Measurements from ENCODE around the gene OPRM1. TPM values are rescaled to one million over a fixed set of nuclear protein-coding genes. Genes with fewer than 3 reads are reported as not detected.

OPRM1 gene
- total and polyA plus RNA-seq, 9 donors, result not detected

DNA sequence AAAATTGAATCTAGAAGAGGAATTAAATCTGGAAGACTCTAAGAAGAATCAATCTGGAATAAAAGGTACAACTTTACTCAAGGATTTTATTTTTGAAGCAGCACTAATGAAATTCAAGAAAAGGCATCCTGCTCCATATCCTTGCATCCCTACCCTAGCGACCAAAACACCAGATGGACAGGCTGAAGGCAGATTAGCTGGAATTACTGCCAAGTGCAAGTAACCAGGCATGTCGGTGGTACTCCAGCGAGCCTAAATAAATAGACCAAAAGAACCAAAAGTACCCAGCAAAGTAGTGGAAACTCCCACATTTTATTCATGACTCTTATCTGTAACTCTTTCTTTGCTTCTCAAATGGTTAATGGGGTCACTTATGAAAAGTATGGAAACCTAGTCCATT, 21.0 kb downstream of the OPRM1 start:
- Histone ChIP-seq H3K27me3 (no peaks in the 10 kb centered on the region), H3K4me1 (ENCODE audit: insufficient read depth) (no peaks in the 10 kb centered on the region), H3K36me3 (no peaks in the 10 kb centered on the region), H3K4me3 (no peak overlapping the region), H3K9me3 (no peaks in the 10 kb centered on the region), H3K27ac (no peak overlapping the region)
- no peak for DNase-seq
- 62 to 77% (median 72%) methylated on average over 3 of the region's 3 CpGs for WGBS, 3 donors
- TF ChIP-seq, protein P1, sequence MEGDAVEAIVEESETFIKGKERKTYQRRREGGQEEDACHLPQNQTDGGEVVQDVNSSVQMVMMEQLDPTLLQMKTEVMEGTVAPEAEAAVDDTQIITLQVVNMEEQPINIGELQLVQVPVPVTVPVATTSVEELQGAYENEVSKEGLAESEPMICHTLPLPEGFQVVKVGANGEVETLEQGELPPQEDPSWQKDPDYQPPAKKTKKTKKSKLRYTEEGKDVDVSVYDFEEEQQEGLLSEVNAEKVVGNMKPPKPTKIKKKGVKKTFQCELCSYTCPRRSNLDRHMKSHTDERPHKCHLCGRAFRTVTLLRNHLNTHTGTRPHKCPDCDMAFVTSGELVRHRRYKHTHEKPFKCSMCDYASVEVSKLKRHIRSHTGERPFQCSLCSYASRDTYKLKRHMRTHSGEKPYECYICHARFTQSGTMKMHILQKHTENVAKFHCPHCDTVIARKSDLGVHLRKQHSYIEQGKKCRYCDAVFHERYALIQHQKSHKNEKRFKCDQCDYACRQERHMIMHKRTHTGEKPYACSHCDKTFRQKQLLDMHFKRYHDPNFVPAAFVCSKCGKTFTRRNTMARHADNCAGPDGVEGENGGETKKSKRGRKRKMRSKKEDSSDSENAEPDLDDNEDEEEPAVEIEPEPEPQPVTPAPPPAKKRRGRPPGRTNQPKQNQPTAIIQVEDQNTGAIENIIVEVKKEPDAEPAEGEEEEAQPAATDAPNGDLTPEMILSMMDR (IDR thresholded peaks at IDR 0.05), result no peak
- TF ChIP-seq POLR2A (IDR thresholded peaks at IDR 0.05) (no peak), EP300 (IDR thresholded peaks at IDR 0.05) (no peak)
- intact Hi-C loops (cut with DNase I), result loop anchor here in 1 of 4 donors (5.0 kb wide), 1 partner anchor 1592 kb away; no protein-coding TSS in a partner anchor

DNA sequence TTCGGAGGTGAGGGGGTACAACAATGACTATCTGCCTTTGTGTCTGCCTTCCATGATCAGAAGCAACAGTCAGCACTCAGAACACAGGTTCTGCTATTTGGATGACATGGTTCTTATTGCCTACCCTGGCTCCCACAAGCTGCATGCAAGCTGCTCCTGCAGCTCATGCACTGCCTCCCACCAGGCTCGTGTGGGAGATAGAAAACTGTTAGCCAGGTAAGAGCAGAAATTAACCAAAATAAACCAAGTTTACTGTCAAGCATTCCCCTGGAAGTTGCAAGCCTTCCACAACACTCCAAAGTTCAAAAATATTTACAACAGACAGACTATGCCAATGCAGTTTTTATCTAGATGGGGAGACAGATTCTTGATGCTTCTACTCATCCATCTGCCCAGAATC, 31.0 kb downstream of the OPRM1 start:
- Histone ChIP-seq H3K9me3 (no peaks in the 10 kb centered on the region), H3K4me1 (ENCODE audit: insufficient read depth) (no peaks in the 10 kb centered on the region), H3K27me3 (no peaks in the 10 kb centered on the region), H3K4me3 (no peak overlapping the region), H3K36me3 (no peaks in the 10 kb centered on the region), H3K27ac (no peak overlapping the region)
- no peak for DNase-seq
- WGBS, 3 donors, result 56 to 72% (median 58%) methylated on average over 2 of the region's 2 CpGs
- intact Hi-C loops (cut with DNase I), result no loop called here
- TF ChIP-seq EP300 (IDR thresholded peaks at IDR 0.05) (no peak), POLR2A (IDR thresholded peaks at IDR 0.05) (no peak)
- TF ChIP-seq, protein P1 (IDR thresholded peaks at IDR 0.05), result no peak

DNA sequence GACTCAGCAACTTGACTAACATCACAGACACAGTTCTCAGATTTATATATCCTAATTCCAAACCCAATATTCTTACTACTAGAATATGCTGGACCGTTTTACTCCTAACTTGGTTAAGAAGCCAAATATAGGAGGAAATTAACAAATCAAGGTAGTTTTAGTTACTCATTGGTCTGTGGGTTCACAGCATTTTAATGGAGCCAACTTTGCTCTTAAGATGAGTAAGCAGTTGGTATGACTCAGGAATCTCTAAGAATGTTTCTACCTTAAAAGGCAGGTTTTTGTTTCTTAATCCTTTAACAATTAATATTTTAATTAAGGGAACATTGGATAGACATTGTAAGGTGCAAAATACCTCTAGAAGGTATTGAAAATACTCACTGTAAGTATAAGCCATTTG, 31.6 kb downstream of the OPRM1 start:
- Histone ChIP-seq H3K9me3 (no peaks in the 10 kb centered on the region), H3K27ac (no peak overlapping the region), H3K27me3 (no peaks in the 10 kb centered on the region), H3K4me3 (no peak overlapping the region), H3K4me1 (ENCODE audit: insufficient read depth) (no peaks in the 10 kb centered on the region), H3K36me3 (no peaks in the 10 kb centered on the region)
- intact Hi-C loops (cut with DNase I), result no loop called here
- TF ChIP-seq EP300 (IDR thresholded peaks at IDR 0.05) (no peak), POLR2A (IDR thresholded peaks at IDR 0.05) (no peak)
- TF ChIP-seq, protein P1 (IDR thresholded peaks at IDR 0.05), result no peak
- 76 to 78% (median 78%) methylated on average over 1 of the region's 1 CpG for WGBS, 3 donors
- no peak for DNase-seq

- Histone ChIP-seq H3K4me3 (no peak overlapping the region), H3K27ac (no peak overlapping the region), H3K4me1 (ENCODE audit: insufficient read depth) (no peaks in the 10 kb centered on the region), H3K9me3 (no peaks in the 10 kb centered on the region), H3K27me3 (no peaks in the 10 kb centered on the region), H3K36me3 (no peaks in the 10 kb centered on the region)
- no peak for DNase-seq
- intact Hi-C loops (cut with DNase I), result no loop called here
- WGBS, 3 donors, result 48 to 72% (median 59%) methylated on average over 1 of the region's 1 CpG
- TF ChIP-seq POLR2A (IDR thresholded peaks at IDR 0.05) (no peak), EP300 (IDR thresholded peaks at IDR 0.05) (no peak)
- TF ChIP-seq, protein P1 (IDR thresholded peaks at IDR 0.05), result no peak
Observed at GRCh38 chr6:154071236-154071635, 32.2 kb downstream of the OPRM1 start.

All from ovary (tissue), 9 donors.